ENCODE results near the gene WIPF2. TPM values are rescaled to one million over a fixed set of nuclear protein-coding genes. Genes with fewer than 3 reads are reported as not detected.
"Not testable (repeated sequence)": the region's sequence is repeated elsewhere in the genome, so short reads cannot be mapped to it uniquely, and the experiment has no call there.

The WIPF2 gene
- polyA plus RNA-seq, 1 donor = 24.5 TPM

- Histone ChIP-seq H3K36me3 (ENCODE audit: control insufficient read depth, insufficient read depth, low read length) (peaks cover 17% of the 10 kb centered on the region), H3K4me1 (ENCODE audit: control insufficient read depth, insufficient read depth, low read length) (peaks cover 10% of the 10 kb centered on the region), H3K4me3 (ENCODE audit: low read length) (peak overlapping the region; percentile 48), H3K27me3 (ENCODE audit: control insufficient read depth, insufficient read depth, low read length) (no peaks in the 10 kb centered on the region), H3K9me3 (ENCODE audit: control insufficient read depth, low read depth, low read length) (no peaks in the 10 kb centered on the region), H3K27ac (ENCODE audit: low read length) (no peak overlapping the region)
- DNase-seq = peak; percentile 50 to 78
- no CpG with 5 or more reads among the region's 60 CpGs for WGBS (ENCODE audit: insufficient coverage, low lambda C conversion rate)
Measured at GRCh38 chr17:40191237-40192208, 27.6 kb upstream of the WIPF2 start.

DNA sequence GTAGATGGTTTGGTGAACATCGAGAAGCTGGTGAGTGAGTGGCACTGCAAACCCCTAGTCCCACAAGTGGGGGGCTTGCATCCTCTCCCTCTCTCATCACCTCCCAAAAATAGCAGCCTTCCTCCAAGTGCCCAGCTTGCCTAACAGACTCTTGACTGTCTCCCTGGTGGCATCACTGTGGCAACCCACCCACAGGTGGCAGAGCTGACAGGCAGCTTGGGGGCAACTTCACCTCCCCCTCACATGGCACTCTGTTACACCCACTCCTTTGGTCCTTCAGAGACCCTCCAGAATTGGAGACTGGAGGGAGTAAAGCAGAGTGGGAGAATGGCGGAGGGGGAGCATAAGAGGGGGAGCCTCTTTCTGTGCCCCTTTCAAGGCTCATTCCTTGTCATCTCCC lies 26.1 kb upstream of the WIPF2 start:
- peaks cover 17% of the 10 kb centered on the region for H3K36me3 ChIP-seq (ENCODE audit: control insufficient read depth, insufficient read depth, low read length)
- no peaks in the 10 kb centered on the region for H3K27me3 ChIP-seq (ENCODE audit: control insufficient read depth, insufficient read depth, low read length)
- peaks cover 10% of the 10 kb centered on the region for H3K4me1 ChIP-seq (ENCODE audit: control insufficient read depth, insufficient read depth, low read length)
- no peak overlapping the region for H3K27ac ChIP-seq (ENCODE audit: low read length)
- no peak overlapping the region for H3K4me3 ChIP-seq (ENCODE audit: low read length)
- WGBS (ENCODE audit: insufficient coverage, low lambda C conversion rate) = no CpG with 5 or more reads among the region's 2 CpGs
- DNase-seq = no peak
- peaks cover 5% of the 10 kb centered on the region for H3K9me3 ChIP-seq (ENCODE audit: control insufficient read depth, low read depth, low read length)

GRCh38 chr17:40194821-40195220 lies 24.3 kb upstream of the WIPF2 start:
- no peak overlapping the region for H3K4me3 ChIP-seq (ENCODE audit: low read length)
- peaks cover 10% of the 10 kb centered on the region for H3K4me1 ChIP-seq (ENCODE audit: control insufficient read depth, insufficient read depth, low read length)
- H3K27me3 ChIP-seq (ENCODE audit: control insufficient read depth, insufficient read depth, low read length) = no peaks in the 10 kb centered on the region
- H3K36me3 ChIP-seq (ENCODE audit: control insufficient read depth, insufficient read depth, low read length) = peaks cover 12% of the 10 kb centered on the region
- H3K27ac ChIP-seq (ENCODE audit: low read length) = no peak overlapping the region
- no CpG with 5 or more reads among the region's 2 CpGs for WGBS (ENCODE audit: insufficient coverage, low lambda C conversion rate)
- H3K9me3 ChIP-seq (ENCODE audit: control insufficient read depth, low read depth, low read length) = peaks cover 5% of the 10 kb centered on the region
- DNase-seq = no peak

DNA sequence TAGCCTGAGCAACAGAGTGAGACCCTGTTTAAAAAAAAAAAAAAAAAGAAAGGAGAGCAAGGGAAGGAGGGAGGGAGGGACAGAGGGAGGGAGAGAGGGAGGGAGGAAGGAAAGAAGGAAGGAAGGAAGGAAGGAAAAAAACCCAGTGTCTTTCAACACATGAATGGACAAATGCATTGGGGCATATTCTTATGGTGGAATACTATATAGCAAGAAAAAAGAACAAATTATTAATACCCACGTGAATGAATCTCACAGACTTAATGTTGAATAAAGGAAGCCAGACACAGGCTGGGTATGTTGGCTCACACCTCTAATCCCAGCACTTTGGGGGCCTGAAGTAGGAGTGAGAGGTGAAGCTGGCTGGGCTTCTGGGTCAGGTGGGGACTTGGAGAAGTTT lies 21.6 kb upstream of the WIPF2 start:
- Histone ChIP-seq H3K27ac (ENCODE audit: low read length) (no peak overlapping the region), H3K36me3 (ENCODE audit: control insufficient read depth, insufficient read depth, low read length) (peaks cover 9% of the 10 kb centered on the region), H3K9me3 (ENCODE audit: control insufficient read depth, low read depth, low read length) (peaks cover 5% of the 10 kb centered on the region), H3K27me3 (ENCODE audit: control insufficient read depth, insufficient read depth, low read length) (no peaks in the 10 kb centered on the region), H3K4me1 (ENCODE audit: control insufficient read depth, insufficient read depth, low read length) (no peaks in the 10 kb centered on the region), H3K4me3 (ENCODE audit: low read length) (no peak overlapping the region)
- DNase-seq = no peak
- 100% methylated on average over 1 of the region's 1 CpG for WGBS (ENCODE audit: insufficient coverage, low lambda C conversion rate)

DNA sequence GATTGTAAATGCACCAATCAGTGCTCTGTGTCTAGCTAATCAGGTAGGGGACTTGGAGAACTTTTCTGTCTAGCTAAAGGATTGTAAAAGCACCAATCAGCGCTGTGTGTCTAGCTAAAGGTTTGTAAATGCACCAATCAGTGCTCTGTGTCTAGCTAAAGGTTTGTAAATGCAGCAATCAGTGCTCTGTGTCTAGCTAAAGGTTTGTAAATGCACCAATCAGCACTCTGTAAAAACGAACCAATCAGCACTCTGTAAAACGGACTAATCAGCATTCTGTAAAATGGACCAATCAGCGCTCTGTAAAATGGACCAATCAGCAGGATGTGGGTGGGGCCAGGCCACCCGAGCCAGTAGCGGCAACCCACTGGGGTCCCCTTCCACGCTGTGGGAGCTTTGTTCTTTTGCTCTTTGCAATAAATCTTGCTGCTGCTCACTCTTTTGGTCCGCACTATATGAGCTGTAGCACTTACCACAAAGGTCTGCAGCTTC lies 21.1 kb upstream of the WIPF2 start:
- not testable (repeated sequence) for H3K4me1 ChIP-seq (ENCODE audit: control insufficient read depth, insufficient read depth, low read length); H3K27me3 ChIP-seq (ENCODE audit: control insufficient read depth, insufficient read depth, low read length); H3K9me3 ChIP-seq (ENCODE audit: control insufficient read depth, low read depth, low read length); DNase-seq; H3K36me3 ChIP-seq (ENCODE audit: control insufficient read depth, insufficient read depth, low read length); H3K4me3 ChIP-seq (ENCODE audit: low read length); H3K27ac ChIP-seq (ENCODE audit: low read length)
- WGBS (ENCODE audit: insufficient coverage, low lambda C conversion rate) = no CpG with 5 or more reads among the region's 8 CpGs

GRCh38 chr17:40198576-40198975 lies 20.5 kb upstream of the WIPF2 start:
- peaks cover 5% of the 10 kb centered on the region for H3K9me3 ChIP-seq (ENCODE audit: control insufficient read depth, low read depth, low read length)
- no peak overlapping the region for H3K27ac ChIP-seq (ENCODE audit: low read length)
- WGBS (ENCODE audit: insufficient coverage, low lambda C conversion rate) = no CpG with 5 or more reads among the region's 5 CpGs
- no peak for DNase-seq
- no peak overlapping the region for H3K4me3 ChIP-seq (ENCODE audit: low read length)
- peaks cover under 1% of the 10 kb centered on the region for H3K36me3 ChIP-seq (ENCODE audit: control insufficient read depth, insufficient read depth, low read length)
- H3K4me1 ChIP-seq (ENCODE audit: control insufficient read depth, insufficient read depth, low read length) = no peaks in the 10 kb centered on the region
- H3K27me3 ChIP-seq (ENCODE audit: control insufficient read depth, insufficient read depth, low read length) = no peaks in the 10 kb centered on the region

DNA sequence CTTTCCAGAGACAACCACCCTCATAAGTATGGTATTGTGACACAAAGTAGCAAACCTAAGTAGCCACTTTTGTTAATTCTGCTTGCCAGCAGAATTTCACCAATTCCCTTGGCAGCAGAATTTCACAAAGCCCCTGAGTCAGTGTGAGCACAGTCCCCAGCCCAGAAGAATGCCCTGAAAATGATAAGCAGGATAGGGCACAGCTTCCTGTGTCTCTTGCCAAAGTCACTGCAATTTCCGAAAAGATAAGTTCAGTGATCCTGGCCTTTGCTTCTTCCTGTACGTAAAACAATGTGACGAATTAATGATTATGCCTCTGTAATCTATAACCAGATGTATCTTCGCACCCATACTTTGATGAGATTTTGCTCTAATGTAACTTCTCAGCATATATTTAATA lies 16.0 kb upstream of the WIPF2 start:
- 49% methylated on average over 4 of the region's 4 CpGs for WGBS (ENCODE audit: insufficient coverage, low lambda C conversion rate)
- no peak for DNase-seq
- H3K9me3 ChIP-seq (ENCODE audit: control insufficient read depth, low read depth, low read length) = no peaks in the 10 kb centered on the region

DNA sequence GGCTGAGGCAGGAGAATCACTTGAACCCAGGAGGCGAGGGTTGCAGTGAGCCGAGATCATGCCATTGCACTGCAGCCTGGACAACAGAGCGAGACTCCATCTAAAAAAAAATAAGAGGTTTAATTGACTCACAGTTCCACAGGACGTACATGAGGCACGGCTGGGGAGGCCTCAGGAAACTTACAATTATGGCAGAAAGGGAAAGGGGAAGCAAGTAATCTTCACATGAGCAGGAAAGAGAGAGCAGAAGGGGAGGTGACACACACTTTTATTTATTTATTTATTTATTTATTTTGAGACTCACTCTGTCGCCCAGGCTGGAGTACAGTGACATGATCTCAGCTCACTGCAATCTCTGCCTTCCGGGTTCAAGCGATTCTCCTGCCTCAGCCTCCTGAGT lies 12.9 kb upstream of the WIPF2 start:
- H3K27me3 ChIP-seq (ENCODE audit: control insufficient read depth, insufficient read depth, low read length); H3K9me3 ChIP-seq (ENCODE audit: control insufficient read depth, low read depth, low read length); H3K36me3 ChIP-seq (ENCODE audit: control insufficient read depth, insufficient read depth, low read length); H3K4me3 ChIP-seq (ENCODE audit: low read length); H3K4me1 ChIP-seq (ENCODE audit: control insufficient read depth, insufficient read depth, low read length); DNase-seq; H3K27ac ChIP-seq (ENCODE audit: low read length): not testable (repeated sequence)
- WGBS (ENCODE audit: insufficient coverage, low lambda C conversion rate) = 93% methylated on average over 3 of the region's 8 CpGs

More for the DNA sequence above, 16.0 kb upstream of the WIPF2 start:
- H3K36me3 ChIP-seq (ENCODE audit: control insufficient read depth, insufficient read depth, low read length) = no peaks in the 10 kb centered on the region
- H3K4me3 ChIP-seq (ENCODE audit: low read length) = no peak overlapping the region
- H3K27me3 ChIP-seq (ENCODE audit: control insufficient read depth, insufficient read depth, low read length) = no peaks in the 10 kb centered on the region
- no peaks in the 10 kb centered on the region for H3K4me1 ChIP-seq (ENCODE audit: control insufficient read depth, insufficient read depth, low read length)
- H3K27ac ChIP-seq (ENCODE audit: low read length) = no peak overlapping the region

DNA sequence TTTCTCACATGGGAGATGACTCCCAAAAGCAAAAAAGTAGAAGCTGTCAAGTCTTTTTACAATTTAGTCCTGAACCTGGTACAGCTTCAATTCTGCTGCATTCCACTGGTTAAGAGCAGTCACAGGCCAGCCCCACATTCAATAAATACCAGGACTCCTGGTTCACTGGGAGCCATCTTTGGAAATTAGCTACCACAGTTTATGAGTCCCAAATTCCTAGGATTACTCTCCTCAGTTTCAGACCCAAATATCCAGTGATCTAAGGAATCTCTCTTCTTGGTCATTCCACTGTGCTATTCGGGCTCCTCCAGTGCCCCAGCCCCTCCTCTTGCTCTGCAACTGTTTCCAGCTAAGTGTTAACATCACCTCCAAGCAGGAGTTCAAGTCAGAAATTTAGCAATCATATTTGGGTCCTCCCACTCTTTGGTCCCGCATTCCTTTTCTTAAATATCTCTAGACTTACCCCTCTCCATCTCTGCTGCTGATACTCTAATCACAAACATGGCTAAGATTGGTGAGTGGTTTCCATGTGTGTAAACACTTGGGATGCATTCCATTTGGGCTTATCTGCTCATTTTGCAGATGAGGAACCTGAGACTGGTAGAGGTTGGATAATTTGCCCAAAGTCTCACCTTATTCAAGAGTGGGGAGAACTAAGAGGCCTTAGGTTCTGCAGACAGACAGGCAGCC lies 9.6 kb upstream of the WIPF2 start:
- Histone ChIP-seq H3K36me3 (ENCODE audit: control insufficient read depth, insufficient read depth, low read length) (no peaks in the 10 kb centered on the region), H3K27me3 (ENCODE audit: control insufficient read depth, insufficient read depth, low read length) (no peaks in the 10 kb centered on the region), H3K4me3 (ENCODE audit: low read length) (no peak overlapping the region), H3K9me3 (ENCODE audit: control insufficient read depth, low read depth, low read length) (no peaks in the 10 kb centered on the region), H3K4me1 (ENCODE audit: control insufficient read depth, insufficient read depth, low read length) (no peaks in the 10 kb centered on the region), H3K27ac (ENCODE audit: low read length) (no peak overlapping the region)
- WGBS (ENCODE audit: insufficient coverage, low lambda C conversion rate) = no CpG with 5 or more reads among the region's 2 CpGs
- no peak for DNase-seq

GRCh38 chr17:40213914-40214313 lies 5.2 kb upstream of the WIPF2 start:
- H3K36me3 ChIP-seq (ENCODE audit: control insufficient read depth, insufficient read depth, low read length); H3K9me3 ChIP-seq (ENCODE audit: control insufficient read depth, low read depth, low read length); H3K4me1 ChIP-seq (ENCODE audit: control insufficient read depth, insufficient read depth, low read length); H3K27ac ChIP-seq (ENCODE audit: low read length); H3K27me3 ChIP-seq (ENCODE audit: control insufficient read depth, insufficient read depth, low read length); DNase-seq; H3K4me3 ChIP-seq (ENCODE audit: low read length): not testable (repeated sequence)
- no CpG with 5 or more reads among the region's 6 CpGs for WGBS (ENCODE audit: insufficient coverage, low lambda C conversion rate)
